HG03103 (cell line): ENCODE data around the gene TANC1.
"Not testable (repeated sequence)": the region's sequence is repeated elsewhere in the genome, so short reads cannot be mapped to it uniquely, and the experiment has no call there.

ENCODE experiments used
- ATAC-seq: cut with Tn5 transposase; IDR thresholded peaks from one replicate; pipeline ENCODE4 v1.9.1; 2021; ENCODE audit warnings: low read depth; ENCODE audit not compliant: unreplicated experiment

The TANC1 gene

DNA sequence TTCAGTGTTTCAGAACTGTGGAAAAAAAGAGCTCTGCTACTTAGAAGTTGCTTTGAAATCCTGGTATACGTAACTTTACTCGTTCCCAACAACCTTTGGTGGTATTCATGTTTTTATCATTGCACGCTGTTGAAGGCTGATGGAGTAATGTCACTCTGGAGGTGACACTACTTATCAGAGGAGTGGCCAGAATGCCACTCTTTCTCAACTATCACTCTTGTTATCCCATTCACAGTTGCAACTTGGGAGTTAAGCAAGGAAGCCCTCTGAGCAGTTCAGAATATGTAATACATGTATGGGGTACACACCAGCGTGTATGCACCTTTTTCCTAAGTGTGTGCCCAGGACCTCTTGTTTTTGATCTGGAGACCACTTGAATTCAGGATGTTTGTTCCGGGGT lies 53.6 kb downstream of the TANC1 start:
- no peak for ATAC-seq

DNA sequence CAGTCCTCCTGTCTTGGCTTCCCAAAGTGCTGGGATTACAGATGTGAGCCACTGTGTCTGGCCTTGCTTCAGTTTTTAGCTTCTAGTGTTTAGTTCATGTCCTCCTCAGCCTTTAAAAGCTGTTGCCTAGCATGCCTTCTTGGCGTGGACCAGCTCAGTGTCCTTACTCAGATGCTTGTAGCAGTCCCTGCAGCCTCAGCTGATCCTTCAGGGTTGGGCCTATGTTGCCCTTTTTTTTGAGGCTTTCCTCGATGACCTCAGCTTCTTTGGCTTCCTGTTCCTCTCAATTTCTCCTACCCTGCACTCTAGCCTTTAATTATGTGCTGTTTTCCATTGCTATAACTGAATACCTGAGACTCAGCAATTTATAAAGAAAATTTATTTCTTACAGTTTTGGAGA lies 57.7 kb downstream of the TANC1 start:
- no peak for ATAC-seq

DNA sequence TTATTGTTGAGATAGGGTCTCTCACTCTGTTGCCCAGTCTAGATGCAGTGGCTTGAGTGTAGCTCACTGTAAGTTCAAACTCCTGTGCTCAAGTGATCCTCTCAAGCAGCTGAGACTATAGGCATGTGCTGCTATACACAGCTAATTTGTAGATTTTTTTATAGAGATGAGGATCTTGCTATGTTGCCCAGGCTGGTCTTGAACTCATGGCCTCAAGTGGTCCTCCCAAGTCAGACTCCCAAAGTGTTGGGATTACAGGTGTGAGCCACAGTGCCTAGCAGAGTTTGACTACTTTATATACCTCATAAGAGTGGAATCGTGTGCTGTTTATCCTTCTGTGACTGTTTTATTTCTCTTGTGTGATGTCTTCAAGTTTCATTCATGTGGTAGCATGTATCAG lies 60.3 kb downstream of the TANC1 start:
- no peak for ATAC-seq

DNA sequence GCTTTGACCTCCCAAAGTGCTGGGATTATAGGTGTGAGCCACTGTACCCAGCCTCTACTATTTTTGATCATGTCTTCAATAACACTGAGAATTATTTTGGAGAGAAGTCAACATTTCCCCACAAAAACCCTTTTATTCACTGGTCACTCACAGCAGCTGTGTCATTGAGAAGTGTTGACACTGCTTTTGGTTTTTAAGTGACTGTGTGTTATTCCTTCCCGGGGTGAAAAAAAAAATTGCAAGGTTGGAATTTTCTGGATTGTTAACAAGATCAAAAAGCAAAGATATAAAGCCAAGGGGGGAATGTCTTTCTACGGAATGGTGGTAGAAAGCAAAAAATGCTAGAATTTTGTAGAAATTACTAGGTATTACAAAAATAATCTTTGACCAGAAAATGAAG lies 61.5 kb downstream of the TANC1 start:
- ATAC-seq, result no peak

DNA sequence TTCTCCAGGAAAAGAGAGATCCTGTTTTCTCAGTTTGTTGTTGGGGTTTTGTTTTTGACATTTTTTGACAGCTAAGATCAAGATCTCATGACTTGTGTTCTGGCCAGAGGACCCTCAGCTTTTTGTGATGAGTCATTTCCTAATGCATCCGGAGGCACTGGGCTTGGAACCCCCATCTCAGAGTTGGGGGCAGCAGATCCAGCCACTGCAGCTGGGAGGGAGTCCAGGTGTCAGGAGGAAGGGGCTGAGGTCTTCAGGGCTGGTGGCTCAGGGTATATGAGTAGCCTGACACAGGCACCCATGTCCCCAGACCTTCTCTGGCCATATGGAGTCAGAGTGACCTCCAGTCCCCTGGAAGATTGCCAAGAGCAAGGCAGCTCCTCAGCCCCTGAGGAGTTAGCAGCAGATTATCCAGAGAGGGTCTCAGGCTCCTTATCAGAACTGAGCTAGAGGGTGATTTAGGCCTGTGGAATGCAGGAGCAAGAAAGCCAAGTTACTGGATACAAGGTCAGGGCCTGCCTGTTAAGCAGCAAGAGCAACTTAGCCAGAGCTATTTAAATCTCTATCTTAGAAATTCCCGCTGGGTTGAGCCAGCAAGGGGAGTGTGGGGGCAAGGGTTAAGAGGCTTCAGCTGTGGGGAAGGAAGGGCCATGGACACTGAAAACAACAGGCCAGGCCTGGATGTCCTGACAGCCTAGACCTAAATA lies 62.4 kb downstream of the TANC1 start:
- no peak for ATAC-seq

DNA sequence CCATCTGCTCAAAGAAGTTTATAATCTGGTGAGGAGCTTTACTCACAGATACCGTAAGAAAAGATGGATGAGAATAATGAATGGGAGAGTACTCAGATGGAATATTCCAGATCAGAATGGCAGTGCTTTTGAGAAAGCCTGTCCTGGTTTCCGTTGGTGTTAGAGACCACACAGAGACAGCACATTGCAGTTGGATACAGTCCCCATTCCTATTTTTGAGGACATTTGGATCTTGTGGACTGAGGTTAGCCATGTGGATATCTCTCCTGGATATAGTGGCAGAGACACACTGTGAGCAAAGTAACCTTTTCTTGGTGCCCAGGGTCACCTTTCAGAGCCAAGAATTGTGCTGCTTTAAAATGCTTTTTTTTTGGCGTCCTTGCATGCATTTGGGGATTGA lies 63.7 kb downstream of the TANC1 start:
- ATAC-seq, result no peak

DNA sequence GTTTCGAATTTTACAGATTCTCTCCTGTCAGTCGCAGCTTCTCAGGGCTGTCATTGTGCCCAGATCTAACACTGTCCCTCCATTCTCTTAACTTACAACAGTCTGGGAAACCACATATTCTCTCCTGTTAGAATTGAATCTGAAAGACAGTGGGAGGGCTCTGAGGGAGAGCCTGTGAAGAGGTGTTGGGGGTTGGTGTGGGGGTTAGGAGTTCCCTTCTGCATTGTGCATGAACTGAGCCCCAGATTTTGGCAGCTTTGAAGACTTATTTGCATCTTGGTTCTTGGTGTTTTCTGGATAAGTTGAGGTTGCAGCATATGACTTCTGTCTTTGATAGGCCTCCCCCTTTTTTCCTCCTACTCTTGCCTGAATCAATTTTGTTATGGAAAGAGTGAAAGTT lies 64.1 kb downstream of the TANC1 start:
- ATAC-seq, result no peak

DNA sequence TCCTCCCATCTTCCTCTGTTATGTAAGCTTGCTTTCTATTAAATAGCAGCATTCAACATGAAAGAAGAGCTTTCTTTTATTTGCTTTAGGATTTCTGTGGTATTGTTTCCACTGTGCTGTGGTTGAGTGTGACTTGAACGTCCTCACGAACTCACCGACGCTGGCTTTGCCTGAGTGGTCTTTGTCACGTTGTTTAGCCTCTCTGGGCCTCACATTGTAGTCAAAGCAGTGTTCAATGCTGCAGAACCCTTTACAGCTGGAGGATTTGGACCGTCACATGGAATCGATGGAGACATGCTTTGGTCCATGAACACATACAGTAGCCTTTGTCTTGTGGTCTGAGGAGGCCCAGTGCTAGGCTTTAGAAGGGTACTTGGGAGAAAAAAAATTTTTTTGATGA lies 66.3 kb downstream of the TANC1 start:
- ATAC-seq, result no peak

DNA sequence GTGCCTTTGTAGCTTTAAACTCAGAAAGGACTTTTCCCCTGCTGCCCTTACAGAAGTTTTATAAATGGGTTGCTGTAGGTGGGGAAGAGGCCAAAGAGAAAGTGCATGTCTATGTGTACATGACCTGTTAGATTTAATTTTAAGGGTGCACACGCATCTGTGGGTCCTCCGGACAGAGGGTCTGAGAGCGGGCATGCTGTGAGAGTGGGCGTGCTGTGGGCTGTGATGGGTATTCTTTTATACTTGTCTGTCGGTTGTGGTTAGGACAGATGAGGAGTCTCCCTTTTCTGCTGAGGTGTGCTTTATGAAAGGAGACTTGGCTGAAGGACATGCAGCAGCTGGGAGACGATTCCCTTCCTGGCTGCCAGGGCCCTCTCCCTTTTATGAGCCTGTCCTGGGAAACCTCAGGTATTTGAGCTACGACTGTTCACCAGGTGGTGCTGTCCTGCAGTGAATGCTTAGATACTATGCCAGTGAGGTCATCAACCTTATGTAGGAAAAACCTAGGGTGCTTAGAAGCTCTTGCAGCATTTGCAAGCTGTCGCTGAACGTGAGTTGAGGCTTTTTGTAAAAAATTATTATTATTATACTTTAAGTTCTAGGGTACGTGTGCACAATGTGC lies 67.5 kb downstream of the TANC1 start:
- no peak for ATAC-seq

DNA sequence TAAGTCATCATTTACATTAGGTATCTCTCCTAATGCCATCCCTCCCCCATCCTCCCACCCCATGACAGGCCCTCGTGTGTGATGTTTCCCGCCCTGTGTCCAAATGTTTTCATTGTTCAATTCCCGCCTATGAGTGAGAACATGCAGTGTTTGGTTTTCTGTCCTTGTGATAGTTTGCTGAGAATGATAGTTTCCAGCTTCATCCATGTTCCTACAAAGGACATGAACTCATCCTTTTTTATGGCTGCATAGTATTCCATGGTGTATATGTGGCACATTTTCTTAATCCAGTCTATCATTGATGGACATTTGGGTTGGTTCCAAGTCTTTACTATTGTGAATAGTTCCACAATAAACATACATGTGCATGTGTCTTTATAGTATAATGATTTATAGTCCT lies 68.0 kb downstream of the TANC1 start:
- ATAC-seq, result not testable (repeated sequence)

DNA sequence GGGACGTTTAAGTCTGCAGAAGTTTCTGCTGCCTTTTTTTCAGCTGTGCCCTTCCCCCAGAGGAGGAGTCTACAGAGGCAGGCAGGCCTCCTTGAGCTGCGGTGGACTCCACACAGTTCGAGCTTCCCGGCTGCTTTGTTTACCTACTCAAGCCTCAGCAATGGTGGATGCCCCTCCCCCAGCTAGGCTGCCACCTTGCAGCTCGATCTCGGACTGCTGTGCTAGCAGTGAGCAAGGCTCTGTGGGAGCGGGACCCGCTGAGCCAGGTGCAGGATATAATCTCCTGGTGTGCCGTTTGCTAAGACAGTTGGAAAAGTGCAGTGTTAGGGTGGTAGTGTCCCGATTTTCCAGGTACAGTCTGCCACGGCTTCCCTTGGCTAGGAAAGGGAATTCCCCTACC lies 72.9 kb downstream of the TANC1 start:
- not testable (repeated sequence) for ATAC-seq

DNA sequence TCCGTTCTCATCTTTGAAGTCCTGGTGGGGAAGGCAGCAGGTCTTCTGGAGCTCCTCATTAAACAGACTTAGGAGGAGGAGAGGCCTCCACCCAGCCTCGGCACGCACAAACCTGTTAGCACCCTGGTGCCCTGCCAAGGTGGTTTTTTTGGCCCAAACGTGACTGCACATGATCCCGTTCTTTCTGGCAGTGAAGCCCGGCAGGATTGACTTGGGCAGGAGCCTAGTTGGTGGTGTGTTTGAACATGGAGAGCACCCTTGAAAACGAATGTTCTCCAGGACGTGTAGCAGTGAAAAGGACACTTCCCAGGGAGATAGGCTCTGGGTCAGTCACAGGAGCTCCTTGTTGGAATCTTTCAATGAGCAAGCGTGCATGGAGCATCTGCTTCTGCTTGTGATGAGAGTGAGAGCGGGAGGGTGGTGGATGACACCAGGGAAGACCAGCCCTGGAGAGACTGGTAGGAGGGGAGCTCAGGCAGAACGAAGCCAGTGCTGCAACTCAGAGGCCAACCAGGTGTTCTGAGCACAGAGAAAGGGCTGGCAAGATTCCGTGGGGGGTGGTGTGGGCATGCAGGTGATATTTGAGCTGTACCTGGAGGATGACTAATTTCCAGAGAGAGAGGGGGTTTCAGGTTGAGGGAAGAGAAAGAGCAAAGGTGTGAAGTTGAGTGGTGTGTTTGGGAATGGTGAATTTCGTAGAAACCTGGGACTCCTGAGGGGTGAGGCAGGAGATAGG lies 73.8 kb downstream of the TANC1 start:
- no peak for ATAC-seq

DNA sequence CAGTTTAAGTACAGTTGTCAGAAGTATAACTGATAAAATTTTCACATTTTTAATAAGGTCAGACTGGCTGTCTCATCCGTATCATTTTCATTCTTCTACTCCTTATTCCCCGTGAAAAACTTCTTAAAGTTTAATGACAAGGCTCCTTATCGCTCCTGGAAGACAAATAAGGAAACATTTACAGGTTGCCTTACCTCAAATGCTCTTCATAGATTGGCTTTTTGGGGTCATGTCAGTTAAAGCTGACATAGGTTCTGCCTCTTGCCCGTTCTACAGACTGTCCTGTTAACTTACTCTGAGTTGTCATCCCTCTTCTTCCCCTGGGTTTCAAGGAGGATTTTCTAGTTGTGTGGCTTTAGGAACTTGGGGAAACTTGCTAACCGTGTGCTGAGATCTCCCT lies 75.3 kb downstream of the TANC1 start:
- ATAC-seq, result no peak

DNA sequence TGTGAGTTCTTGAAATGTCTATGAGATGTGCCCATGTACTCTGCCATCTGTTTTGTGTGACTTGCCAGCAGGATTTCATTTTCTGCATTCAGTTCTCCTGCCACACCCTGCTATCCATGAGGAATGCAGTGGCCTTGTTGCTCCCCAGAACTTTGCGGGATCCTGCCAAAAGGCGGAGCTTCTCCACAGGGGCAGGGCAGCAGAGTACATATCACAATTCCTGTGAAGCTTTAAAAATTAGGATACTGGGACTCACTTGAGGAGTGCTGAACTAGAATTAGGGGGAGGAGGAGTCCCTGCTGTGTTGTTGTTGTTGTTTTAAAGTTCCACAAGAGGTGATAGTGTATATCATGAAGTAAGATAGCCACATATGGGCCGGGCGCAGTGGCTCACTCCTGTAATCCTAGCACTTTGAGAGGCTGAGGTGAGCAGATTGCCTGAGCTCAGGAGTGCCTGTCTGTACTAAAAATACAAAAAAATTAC lies 76.4 kb downstream of the TANC1 start:
- no peak for ATAC-seq

DNA sequence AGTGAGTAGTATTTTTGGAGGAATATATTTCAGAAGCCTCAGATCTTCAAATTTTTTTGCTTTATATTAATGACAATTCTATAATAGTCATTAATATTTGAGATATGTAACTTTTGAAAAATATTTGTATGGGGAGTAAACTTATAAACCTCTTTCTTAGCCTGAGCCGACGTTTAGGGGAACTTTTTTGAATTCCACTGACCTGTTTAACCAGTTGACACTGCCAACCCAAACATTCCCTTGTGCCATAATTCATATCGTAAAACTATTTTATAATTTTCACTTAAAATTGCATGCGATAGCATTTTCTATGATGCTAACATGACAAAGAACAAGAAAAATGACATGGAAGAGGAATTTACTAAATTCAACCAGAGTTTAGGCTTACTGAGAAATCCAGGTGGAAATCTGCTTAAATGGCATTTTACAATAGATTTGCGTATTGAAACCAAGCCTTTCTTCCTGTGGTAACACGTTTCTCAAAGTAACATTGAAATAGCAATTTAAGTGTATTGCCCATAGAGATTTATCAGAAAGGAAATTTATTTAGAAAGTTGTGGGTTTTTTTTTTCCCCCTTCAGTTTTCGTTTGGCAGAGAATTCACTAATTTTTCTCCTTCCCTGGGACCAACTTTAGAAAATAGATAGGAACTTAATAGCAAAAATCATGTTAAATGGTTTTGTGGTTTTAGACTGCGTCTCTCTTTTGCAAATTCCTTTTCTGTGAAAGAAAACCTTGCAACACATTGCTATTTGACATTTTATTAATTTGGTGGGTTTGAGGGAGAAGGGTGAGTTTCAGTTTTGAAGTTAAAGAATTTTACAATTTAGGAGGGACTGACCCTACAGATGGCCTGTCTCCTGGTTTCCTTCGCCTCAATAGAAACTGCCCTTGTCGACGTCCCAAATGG lies 77.4 kb downstream of the TANC1 start:
- ATAC-seq, result no peak

DNA sequence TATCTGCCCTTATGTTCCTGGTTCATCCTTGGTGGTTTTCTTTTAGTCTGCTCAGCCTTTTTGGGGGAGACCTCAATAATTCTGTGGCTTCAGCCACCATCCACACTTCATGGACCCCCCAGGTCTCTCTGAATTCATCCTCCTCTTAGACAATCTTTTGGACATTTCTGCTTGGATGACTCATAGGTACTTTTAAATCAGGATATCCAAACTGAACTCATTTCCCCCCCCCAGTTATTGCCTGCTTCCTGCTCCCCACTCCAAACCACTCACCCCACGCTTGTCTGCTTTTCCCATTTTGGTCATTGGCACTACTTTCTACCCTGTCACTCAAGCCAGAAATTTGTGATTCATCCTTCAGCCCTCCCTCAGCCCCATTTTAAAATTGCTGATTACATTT lies 78.5 kb downstream of the TANC1 start:
- ATAC-seq, result no peak

DNA sequence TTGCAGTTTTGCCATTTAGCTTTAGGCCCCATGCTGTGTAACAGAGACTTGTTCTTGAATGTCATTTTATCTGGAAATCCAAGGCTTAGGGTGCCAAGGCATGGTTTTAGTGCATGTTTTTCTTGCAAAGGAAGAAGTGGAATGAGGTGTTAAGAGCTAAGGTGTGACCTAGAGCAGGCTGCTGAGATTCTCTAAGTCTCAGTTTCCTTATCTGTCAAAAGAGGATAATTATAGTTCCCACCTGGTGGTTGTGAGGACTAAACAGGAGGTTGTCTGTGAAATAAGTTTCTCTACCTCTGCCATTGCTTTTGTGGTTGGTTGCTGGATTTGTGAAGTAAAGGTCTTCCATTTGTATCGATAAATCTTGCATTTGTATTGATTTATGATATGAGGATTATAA lies 82.0 kb downstream of the TANC1 start:
- ATAC-seq, result no peak

DNA sequence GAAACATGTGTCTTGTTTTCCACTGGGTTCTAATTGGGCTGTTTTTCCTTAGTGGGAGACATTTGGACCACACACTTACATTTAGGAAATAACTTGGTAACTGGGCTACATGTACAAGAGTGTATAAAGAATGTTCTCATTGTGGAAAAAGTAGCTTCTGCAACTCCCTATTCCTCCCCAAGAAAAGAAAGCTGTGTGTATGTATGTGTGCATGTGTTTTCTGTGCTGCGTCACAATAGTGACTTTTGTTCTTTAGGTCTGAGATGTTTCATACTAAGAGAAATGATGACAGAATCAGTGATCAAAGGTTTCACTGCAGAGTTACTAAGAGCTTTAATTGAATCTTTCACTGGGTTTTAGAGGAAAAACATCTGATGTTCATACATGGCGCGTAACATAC lies 82.7 kb downstream of the TANC1 start:
- no peak for ATAC-seq

DNA sequence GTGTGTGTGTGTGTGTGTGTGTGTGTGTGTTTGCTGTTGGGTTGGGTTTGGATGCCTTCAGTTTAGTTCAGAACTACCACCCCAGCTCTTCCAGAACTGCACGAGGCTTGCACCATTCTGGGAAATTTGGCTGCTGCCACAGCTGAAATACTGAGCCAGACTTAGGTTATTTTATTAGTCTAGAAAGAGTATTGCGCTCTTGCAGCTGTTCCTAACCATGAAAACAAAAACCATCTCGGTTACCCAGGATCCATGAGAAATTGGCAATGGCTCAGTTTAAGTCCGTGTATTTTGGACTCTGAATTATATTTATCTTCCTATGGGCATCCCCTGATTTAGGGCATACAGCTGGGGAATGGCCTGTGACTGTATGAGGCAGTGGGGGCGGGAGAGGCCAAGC lies 83.2 kb downstream of the TANC1 start:
- no peak for ATAC-seq

DNA sequence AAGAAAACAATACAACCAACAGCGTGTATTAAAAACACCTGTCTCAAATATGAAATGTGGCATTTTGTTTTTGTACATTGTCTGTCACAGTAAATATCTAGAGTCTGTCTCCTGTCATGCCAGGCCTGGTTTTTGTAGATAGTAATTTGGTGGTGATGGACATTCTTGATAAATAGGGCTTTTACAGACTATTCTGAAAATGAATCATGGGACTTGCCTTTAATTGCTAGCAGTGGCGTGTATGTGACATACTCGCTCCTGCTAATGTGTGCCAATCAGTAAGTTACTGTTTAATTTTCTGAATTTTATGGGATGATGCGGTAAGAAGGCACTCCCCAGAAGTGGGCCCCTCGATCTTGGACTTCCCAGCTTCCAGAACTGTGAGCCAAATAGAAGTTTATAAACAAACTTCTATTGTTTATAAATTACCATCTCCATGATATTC lies 83.7 kb downstream of the TANC1 start:
- ATAC-seq, result no peak
